ENCODE data around the gene MROH2A.

DNA sequence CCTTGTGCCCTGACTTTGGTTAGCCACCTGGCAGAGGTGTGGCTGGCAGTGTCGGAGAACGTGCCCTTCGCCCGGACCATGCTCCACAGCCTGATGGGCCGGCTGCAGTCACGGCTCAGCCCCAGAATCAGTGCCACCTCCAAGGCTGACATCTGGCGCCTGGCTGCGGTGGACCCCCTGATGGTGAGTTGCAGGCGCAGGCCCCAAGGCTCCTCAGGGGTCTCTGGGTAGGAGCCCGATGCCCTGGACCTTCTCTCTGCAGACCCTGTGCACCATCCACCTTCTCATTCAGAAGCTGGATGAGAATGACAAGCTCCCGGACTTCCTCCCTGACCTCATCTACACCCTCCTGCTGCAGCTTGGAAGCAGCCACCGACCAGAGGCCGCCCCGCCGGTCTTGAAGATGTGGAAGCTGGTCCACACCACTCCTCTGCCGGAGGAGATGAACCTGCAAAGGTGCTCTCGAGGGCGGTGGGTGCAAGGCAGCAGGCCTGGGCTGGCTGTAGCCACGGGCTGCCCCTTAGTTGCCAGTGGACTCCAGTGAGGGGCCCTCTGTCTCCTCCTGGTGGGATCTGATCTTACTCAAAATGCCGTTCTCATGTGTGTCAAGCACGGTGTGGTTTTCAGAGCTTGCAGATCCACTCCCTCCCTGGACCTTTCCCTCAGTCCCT, 44.1 kb downstream of the MROH2A start:
- no peak for TF ChIP-seq REST (IDR thresholded peaks at IDR 0.05; ENCODE audit: insufficient read depth in 1 of 2, low read depth in 2 of 2, low read length in 2 of 2)
- no peak for TF ChIP-seq TAF1 (IDR thresholded peaks at IDR 0.05; ENCODE audit: borderline replicate concordance, insufficient read depth, low read length)
